Epithelial cell of proximal tubule (primary cell): ENCODE results near the gene TANC1. TPM values are rescaled to one million over a fixed set of nuclear protein-coding genes. Genes with fewer than 3 reads are reported as not detected.

Experiments
- DNase-seq: peaks from one replicate; pipeline ENCODE4 v3.0.0-alpha.2; 2011; ENCODE audit warnings: low read depth
- H3K4me3 ChIP-seq: 2 replicates; pipeline ENCODE4 v1.5.1; 2011; ENCODE audit warnings: low read depth, mild to moderate bottlenecking, low read length
- CTCF ChIP-seq: conservative IDR thresholded peaks from 2 replicates; pipeline ENCODE4 v1.5.1; 2012; ENCODE audit warnings: low read depth, mild to moderate bottlenecking, low read length
- total RNA-seq: library from RNA; depleted of rRNA; stranded (reverse); fragments of >200 nt; gene quantifications from 2 replicates; pipeline ENCODE4 v1.2.3, GENCODE V29; 2015

Gene TANC1
- total RNA-seq, 1 donor from 2014 or later, result 14.3 TPM

GRCh38 chr2:159065313-159065712 lies 96.9 kb downstream of the TANC1 start:
- TF ChIP-seq CTCF, result no peak
- H3K4me3 ChIP-seq, result no peak overlapping the region
- DNase-seq, result no peak

- TF ChIP-seq CTCF, result no peak
- DNase-seq, result no peak
Measured at GRCh38 chr2:159065891-159066290, 97.5 kb downstream of the TANC1 start.

GRCh38 chr2:159066541-159067156 lies 98.2 kb downstream of the TANC1 start:
- H3K4me3 ChIP-seq, result no peak overlapping the region
- no peak for DNase-seq
- TF ChIP-seq CTCF, result no peak

More at GRCh38 chr2:159065891-159066290, 97.5 kb downstream of the TANC1 start:
- no peak overlapping the region for H3K4me3 ChIP-seq

- DNase-seq, result no peak
- no peak for TF ChIP-seq CTCF
- H3K4me3 ChIP-seq, result no peak overlapping the region
Measured at GRCh38 chr2:159067971-159068370, 99.5 kb downstream of the TANC1 start.

- no peak for TF ChIP-seq CTCF
- DNase-seq, result no peak
- no peak overlapping the region for H3K4me3 ChIP-seq
Measured at GRCh38 chr2:159069229-159069628, 100.8 kb downstream of the TANC1 start.

GRCh38 chr2:159070235-159070634 lies 101.8 kb downstream of the TANC1 start:
- H3K4me3 ChIP-seq, result no peak overlapping the region
- DNase-seq, result no peak
- TF ChIP-seq CTCF, result no peak

- no peak for TF ChIP-seq CTCF
- no peak overlapping the region for H3K4me3 ChIP-seq
- DNase-seq, result no peak
Measured at GRCh38 chr2:159071190-159071915, 102.9 kb downstream of the TANC1 start.
